Measurements from ENCODE around the gene PSMA5.
A peak's percentile ranks its signal among the peaks of the same experiment; 100 is the strongest.
"Not testable (repeated sequence)": the region's sequence is repeated elsewhere in the genome, so short reads cannot be mapped to it uniquely, and the experiment has no call there.

PSMA5 gene

DNA sequence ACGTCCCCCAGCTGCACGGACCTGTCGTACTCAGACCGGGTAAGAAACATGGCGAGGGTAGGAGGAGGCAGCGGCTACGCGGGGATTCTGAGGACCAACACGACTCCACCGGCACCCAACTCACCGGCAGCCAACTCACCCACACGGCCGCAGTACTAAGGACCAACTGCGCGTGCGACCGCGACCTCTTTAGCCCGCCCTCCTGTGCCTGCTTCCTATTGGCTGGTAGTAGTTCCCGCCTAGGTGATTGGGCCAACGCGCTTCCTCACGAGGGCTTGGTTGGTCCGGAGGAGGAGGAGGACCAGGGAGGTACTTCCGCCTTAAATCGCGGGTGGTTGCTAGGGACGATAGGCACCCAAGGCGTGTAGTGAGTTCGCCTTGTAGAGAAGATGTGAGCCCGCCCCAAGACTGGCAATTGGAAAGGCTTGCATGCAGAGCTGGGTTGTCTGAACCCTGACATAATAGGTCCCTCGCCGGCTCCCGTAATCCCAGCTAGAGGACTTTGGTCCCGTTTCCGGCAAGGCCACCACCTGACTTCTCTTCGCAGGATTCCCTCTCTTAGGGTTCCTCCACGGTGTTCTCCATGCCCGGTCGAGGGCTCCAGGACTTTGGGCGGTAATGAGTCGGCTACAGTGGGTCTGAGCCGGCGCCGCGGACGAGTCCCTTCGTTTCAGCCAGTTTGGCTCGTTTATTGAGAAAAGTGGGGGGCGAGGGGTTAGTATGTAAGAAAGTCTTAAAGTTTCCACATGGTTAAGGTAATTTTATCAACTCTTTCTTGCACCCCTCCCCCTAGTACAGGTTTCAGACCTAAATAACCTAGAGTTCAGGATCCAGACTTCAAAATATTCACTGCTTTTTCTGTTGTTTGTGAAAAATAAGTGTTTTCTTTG lies at the start of gene PSMA5:
PSMA5 (minus strand) TSS at position 168 of the 890 bp plus-strand sequence; CDS start at position 50, 118 bp downstream.
- FAIRE-seq (peak; percentile 98), DNase-seq (ENCODE audit: insufficient read length, low spot score) (peak; percentile 80)

GRCh38 chr1:109475261-109475660 lies 49.0 kb upstream of the PSMA5 start:
- no peak for DNase-seq (ENCODE audit: insufficient read length, low spot score)
- no peak for FAIRE-seq

DNA sequence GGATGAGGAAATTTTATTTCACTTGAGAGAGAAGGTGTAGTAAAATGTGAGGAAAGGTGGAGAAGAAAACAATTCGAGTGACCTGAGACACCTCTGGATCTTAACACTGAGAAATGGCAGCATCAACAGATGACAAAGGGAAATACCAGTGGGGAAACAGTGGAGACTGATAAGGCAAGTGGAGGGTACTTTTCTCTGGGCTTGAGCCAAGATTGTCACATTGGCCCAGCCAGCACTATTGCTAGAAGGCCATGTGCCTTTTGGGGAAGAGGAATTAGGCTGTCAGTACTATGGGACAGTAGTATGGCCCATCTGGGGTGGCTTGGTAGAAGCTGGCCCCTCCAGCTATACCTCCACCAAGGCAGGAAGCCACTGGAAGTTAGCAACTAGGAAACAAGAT lies 48.4 kb upstream of the PSMA5 start:
- FAIRE-seq (no peak), DNase-seq (ENCODE audit: insufficient read length, low spot score) (no peak)

DNA sequence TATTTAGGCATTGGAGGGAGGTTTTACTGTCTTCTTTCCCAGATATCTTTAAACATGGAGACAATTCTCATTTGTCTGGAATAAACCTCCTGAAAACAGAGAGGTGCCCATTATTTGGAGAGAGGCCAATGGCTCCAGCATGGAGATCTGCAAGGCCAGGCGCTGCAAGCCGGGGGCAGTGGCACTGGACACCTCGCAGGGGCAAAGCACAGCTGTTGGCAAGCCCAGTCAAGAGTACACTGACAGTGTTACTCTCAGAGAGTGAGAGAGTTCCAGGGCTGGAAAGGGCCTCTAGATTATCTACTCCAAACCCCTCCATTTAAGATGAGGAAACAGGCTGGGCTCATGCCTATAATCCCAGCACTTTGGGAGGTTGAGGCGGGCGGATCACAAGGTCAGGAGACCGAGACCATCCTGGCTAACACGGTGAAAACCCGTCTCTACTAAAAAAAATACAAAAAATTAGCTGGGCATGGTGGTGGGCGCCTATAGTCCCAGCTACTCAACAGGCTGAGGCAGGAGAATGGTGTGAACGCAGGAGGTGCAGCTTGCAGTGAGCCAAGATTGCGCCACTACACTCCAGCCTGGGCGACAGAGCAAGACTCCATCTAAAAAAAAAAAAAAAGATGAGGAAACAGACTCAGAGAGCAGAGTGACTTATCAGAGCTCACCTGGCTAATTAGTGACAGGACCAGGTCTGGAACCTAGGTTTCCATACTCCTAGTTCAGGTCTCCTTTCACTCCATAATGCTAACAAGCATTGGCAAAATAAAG lies 47.2 kb upstream of the PSMA5 start:
- FAIRE-seq; DNase-seq (ENCODE audit: insufficient read length, low spot score): not testable (repeated sequence)

DNA sequence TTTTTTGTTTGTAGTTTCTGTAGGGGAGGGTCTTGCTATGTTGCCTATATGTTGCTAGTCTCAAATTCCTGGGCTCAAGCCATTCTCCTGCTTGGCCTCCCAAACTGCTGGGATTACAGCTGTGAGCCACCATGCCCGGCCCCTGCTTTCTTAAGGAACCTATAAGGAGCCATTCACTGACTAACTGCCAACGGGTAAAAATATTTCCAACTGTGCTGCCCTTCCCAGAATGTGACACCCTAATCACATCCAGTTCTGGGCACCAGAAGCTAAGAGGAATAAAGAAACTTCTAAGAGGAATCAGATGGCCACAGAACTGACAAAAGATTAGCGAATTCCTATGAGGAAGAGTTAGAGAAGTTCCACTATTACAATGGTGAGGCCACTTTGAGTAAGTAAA lies 46.5 kb upstream of the PSMA5 start:
- no peak for FAIRE-seq
- DNase-seq (ENCODE audit: insufficient read length, low spot score) = no peak

GRCh38 chr1:109470245-109470644 lies 44.0 kb upstream of the PSMA5 start:
- no peak for FAIRE-seq
- DNase-seq (ENCODE audit: insufficient read length, low spot score) = no peak

- FAIRE-seq = no peak
- no peak for DNase-seq (ENCODE audit: insufficient read length, low spot score)
Observed at GRCh38 chr1:109468903-109469302, 42.7 kb upstream of the PSMA5 start.

DNA sequence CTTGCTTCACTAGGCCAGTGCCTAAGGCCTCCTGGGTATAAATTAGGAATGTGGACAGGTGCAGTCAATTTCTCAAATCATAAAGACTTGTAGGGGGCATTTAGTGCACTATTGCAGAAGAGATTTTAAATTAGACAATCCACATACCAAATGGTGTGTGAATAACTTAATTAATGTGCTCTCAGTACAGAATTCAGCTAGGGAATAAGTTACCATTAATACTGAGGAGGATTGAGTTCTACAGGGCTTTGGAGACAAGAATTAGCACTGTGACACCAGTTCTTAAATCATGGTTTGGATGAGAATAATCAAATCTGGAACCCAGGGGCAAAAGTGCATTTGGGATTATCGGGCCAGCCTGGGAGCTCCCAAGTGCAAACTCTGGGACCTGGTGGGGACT lies 41.8 kb upstream of the PSMA5 start:
- FAIRE-seq = no peak

GRCh38 chr1:109467301-109467777 lies 41.1 kb upstream of the PSMA5 start:
- DNase-seq (ENCODE audit: insufficient read length, low spot score) (no peak), FAIRE-seq (no peak)

More for the DNA sequence above, 41.8 kb upstream of the PSMA5 start:
- no peak for DNase-seq (ENCODE audit: insufficient read length, low spot score)

- DNase-seq (ENCODE audit: insufficient read length, low spot score) (no peak), FAIRE-seq (no peak)
Observed at GRCh38 chr1:109466452-109467300, 40.4 kb upstream of the PSMA5 start, which contains the start of gene SYPL2. Gene SYPL2, plus strand, starts transcription at chr1:109466546. Its CDS starts 298 bp downstream, at chr1:109466844.

DNA sequence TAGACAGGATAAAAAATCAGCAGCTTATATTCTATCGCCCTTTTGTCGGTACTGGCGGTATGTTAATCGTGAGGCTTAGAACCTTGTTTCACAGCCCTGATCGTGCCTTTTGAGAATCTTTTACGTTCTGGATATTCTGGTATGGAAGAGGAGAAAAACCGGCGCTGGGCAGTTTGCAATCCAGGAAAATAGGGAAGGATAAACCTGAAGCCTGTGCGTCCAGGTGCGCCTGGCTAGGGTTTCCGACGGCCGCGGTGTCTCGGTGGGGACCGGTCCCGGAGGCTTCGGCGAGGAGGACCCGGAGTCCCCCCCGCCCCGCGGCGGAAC lies 39.8 kb upstream of the PSMA5 start:
- FAIRE-seq (no peak), DNase-seq (ENCODE audit: insufficient read length, low spot score) (no peak)

DNA sequence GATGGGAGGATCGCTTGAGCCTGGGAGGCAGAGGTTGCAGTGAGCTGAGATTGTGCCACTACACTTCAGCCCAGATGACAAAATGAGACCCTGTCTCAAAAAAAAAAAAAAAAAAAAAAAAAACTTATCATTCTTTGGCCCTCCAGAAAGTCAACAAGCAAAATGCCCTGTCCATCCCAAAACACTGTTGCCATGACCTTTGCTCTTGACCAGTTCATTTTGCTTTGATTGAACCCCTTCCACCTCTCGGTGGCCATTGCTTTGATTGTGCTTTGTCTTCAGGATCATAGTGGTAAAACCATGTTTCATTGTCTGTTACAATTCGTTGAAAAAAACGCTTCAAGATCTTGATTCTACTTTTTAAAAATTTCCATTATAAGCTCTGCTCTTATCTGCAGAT lies 31.6 kb upstream of the PSMA5 start:
- FAIRE-seq (no peak), DNase-seq (ENCODE audit: insufficient read length, low spot score) (no peak)

DNA sequence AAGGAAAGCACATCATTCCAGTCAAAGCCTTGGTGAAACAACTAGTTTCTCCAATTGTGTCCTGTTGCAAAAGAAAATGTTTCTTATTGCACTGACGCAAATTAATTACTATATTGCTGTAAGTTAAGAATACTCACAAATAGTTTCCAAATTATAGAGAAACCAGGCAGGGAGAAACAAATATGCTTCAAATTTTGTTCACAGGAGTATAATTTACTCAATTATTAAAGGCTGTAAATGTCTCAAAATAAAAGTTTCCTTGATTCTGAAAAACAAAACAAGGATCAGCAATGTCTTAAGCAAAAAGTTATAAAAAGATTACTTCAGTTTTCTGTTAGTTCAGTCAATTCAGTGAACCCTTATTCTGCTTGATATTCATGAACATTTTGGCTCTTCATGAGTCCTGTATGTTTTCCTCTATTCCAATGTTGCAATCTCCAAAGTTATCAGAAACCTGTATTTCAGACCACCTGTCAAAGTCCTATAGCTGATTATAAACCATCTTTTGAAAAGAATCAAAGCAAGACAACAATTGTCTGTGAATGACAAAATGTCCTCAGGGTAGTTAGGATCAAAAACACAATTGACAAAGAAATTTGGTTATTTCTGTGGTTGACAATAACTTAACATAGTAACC lies 28.4 kb upstream of the PSMA5 start:
- DNase-seq (ENCODE audit: insufficient read length, low spot score) (no peak), FAIRE-seq (no peak)

- no peak for FAIRE-seq
- no peak for DNase-seq (ENCODE audit: insufficient read length, low spot score)
Observed at GRCh38 chr1:109447524-109447923, 21.3 kb upstream of the PSMA5 start.

DNA sequence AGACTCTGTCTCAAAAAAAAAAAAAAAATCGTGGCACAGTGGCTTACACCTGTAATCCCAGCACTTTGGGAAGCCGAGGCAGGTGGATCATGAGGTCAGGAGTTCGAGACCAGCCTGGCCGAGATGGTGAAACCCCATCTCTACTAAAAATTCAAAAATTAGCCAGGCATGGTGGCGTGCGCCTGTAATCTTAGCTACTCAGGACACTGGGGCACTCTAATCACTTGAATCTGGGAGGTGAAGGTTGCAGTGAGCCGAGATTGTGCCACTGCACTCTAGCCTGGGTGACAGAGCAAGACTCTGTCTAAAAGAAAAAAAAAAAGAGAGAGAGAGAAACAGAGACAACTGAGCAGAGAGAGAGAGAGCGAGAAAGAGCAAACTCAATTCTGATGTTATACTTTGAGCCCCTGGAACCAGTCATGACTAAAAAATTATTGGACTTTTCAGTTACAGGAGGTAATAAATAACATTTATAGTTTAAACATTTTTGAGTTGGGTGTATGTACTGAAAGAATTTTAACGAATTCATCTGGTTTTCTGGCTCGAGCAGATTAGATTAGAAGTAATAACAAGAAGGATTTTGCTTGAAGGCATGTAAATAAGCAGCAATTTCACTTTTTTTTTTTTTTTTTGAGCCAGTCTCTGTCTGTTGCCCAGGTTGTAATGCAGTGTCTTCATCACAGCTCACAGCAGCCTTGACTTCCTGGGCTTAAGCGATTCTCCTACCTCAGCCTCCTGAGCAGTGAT lies 19.9 kb upstream of the PSMA5 start:
- not testable (repeated sequence) for FAIRE-seq; DNase-seq (ENCODE audit: insufficient read length, low spot score)

GRCh38 chr1:109444346-109444745 lies 18.1 kb upstream of the PSMA5 start:
- no peak for FAIRE-seq

GRCh38 chr1:109443476-109443875 lies 17.2 kb upstream of the PSMA5 start:
- FAIRE-seq = no peak
- DNase-seq (ENCODE audit: insufficient read length, low spot score) = no peak

More at GRCh38 chr1:109444346-109444745, 18.1 kb upstream of the PSMA5 start:
- no peak for DNase-seq (ENCODE audit: insufficient read length, low spot score)

- no peak for DNase-seq (ENCODE audit: insufficient read length, low spot score)
- FAIRE-seq = no peak
Observed at GRCh38 chr1:109441069-109441468, 14.8 kb upstream of the PSMA5 start.

DNA sequence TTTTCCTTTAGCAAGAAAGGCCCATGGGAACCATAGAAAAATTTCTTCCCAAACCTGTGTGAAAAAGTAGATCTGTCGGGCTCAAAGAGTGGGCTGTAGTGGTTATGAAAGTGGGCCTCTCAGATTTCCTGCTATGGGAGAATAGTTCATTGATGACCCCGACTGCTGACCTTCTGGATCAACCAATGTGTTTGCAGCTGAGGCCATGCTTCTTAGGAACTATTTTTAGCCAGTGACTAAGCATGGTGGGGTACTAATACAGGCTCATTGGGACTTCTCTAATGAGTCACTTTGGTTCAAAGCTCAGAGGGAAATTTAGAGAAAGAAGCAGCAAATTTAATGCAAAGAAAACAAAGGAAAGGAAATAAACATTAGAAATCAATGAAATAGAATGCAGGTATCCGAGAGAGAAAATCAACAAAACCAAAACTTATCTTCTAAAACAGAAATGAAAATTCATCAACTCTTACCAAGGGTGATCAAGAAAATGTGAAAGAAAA lies 12.6 kb upstream of the PSMA5 start:
- FAIRE-seq = no peak
- no peak for DNase-seq (ENCODE audit: insufficient read length, low spot score)
